GM04503 (cell line): ENCODE results near the gene PPID.
"Not testable (repeated sequence)": the region's sequence is repeated elsewhere in the genome, so short reads cannot be mapped to it uniquely, and the experiment has no call there.

Experiments used
- DNase-seq: peaks from one replicate; pipeline ENCODE4 v3.0.0-alpha.2; 2012; ENCODE audit warnings: low read depth

The PPID gene

DNA sequence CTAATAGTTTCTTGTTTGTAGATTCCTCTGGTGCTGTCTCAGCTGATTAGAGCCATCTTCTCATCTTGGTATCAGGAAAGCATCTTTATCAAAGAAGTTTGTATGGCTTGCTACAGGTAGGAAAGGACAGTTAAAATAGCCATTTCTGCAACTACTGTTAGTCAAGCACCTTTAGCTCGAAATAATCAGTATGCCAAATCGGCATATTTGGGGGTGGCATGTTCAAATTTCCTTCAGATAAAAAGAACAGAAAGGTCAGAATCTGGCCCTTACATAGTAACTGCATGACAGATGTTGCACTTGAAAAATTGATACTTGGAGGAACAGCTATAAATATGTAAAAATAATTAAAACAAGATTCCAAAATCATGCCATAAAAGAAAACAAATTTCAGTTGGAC lies 56.3 kb downstream of the PPID start:
- no peak for DNase-seq

DNA sequence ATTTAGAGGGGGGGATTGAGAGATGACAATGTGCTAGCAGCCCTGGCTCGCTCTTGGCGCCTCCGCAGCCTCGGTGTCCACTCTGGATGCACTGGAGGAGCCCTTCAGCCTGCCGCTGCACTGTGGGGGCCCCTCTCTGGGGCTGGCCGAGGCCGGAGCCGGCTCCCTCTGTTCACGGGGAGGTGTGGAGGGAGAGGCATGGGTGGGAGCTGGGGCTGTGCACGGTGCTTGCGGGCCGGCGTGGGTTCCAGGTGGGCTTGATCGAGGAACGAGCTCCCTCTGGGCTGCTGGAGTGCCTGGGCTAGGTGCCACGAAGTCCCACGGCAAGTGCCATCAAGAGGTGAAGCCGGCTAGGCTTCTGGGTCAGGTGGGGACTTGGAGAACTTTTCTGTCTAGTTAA lies 58.4 kb downstream of the PPID start:
- no peak for DNase-seq

DNA sequence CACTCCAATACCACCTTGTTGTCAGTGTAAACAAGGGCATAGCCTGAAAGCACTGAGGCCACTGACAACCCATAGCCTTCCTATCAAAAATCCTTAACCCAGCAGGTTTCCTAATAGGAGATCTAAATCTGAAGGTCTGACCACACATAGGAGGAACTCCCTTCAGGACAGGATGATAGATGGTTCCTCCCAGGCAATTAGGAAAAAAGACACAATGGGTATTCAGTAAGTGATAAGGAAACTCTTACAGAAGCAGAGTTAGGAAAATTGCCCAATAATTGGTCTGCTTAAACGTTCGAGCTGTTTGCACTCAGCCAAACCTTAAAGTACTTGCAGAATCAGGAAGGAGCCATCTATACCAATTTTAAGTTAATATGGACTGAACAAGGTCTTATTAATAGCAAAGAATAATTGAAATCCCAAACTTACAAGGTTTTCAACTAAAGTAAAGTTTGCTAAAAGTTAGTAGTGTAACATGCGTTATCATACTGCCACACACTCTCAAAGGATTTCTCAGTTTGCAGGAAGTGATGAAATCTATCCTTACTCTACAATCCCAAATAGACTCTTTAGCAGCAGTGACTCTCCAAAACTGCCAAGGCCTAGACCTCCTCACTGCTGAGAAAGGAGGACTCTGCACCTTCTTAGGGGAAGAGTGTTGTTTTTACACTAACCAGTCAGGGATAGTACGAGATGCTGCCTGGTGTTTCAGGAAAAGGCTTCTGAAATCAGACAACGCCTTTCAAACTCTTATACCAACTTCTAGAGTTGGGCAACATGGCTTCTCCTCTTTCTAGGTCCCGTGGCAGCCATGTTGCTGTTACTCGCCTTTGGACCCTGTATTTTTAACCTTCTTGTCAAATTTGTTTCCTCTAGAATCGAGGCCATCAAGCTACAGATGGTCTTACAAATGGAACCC lies 59.2 kb downstream of the PPID start:
- not testable (repeated sequence) for DNase-seq

DNA sequence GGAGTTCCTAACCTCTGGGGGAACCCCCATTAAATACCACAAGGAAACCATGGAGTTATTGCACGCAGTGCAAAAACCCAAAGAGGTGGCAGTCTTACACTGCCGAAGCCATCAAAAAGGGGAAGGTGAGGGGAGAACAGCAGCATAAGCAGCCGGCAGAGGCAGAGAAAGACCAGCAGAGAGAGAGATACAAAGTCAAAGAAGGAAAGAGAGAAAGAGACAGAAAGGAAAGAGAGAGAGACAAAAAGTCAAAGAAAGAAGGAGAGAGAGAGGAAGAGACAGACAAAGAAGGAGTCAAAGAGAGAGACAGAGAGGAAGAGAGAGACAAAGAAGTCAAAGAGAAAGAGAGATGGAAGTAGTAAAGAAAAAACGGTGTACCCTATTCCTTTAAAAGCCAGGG lies 59.9 kb downstream of the PPID start:
- not testable (repeated sequence) for DNase-seq
